Right lobe of liver (tissue), 6 donors: ENCODE results near the gene ZFR2. TPM values are rescaled to one million over a fixed set of nuclear protein-coding genes. Genes with fewer than 3 reads are reported as not detected.

Source experiments
- ATAC-seq, 4 donors: fragments of 200-7000 bp; cut with Tn5 transposase; one replicate each; pipeline ENCODE4 v1.9.1; 2020; ENCODE audit warnings: mild to moderate bottlenecking in 4 of 4, moderate library complexity in 4 of 4
- DNase-seq, 3 donors: peaks; one replicate each; pipeline ENCODE4 v3.0.0-alpha.2; 2020
- H3K27ac ChIP-seq, 3 donors: fragments of 200-600 bp; one replicate each; pipeline ENCODE4 v1.8.0; 2022
- H3K27me3 ChIP-seq, 2 donors: fragments of 200-600 bp; one replicate each; pipeline ENCODE4 v1.8.0; 2022
- H3K36me3 ChIP-seq, 4 donors: fragments of 200-600 bp; sonication (generic) in 1 of 4; one replicate each; pipeline versions ENCODE4 v1.5.1 to v1.8.0; 2017 to 2022; ENCODE audit warnings: control low read depth in 1 of 4
- H3K4me1 ChIP-seq, 4 donors: fragments of 200-600 bp; sonication (generic) in 1 of 4; one replicate each; pipeline versions ENCODE4 v1.5.1 to v1.8.0; 2017 to 2022; ENCODE audit warnings: control low read depth in 1 of 4
- H3K4me3 ChIP-seq, 3 donors: fragments of 200-600 bp; one replicate each; pipeline ENCODE4 v1.8.0; 2022
- H3K9me3 ChIP-seq, 4 donors: fragments of 200-600 bp; sonication (generic) in 1 of 4; one replicate each; pipeline versions ENCODE4 v1.5.1 to v1.8.0; 2017 to 2022; ENCODE audit warnings: control low read depth in 1 of 4
- CTCF ChIP-seq, 4 donors: fragments of 200-600 bp in 3 of 4; fragments of 450-650 bp in 1 of 4; IDR thresholded peaks; one replicate each; pipeline versions ENCODE4 v1.5.1 to v1.8.0; 2016 to 2022; ENCODE audit warnings: antibody characterized with exemption in 4 of 4, mild to moderate bottlenecking in 2 of 4
- POLR2A ChIP-seq: fragments of 450-650 bp; IDR thresholded peaks from one replicate; pipeline ENCODE4 v1.6.1; 2017; ENCODE audit warnings: antibody characterized with exemption, mild to moderate bottlenecking
- WGBS: methylation state at CpG from one replicate; pipeline ENCODE4 v1.1.6; 2018; ENCODE audit warnings: low coverage, low lambda C conversion rate; ENCODE audit not compliant: insufficient coverage; ENCODE audit errors: missing lambda C conversion rate; 5-methylcytosine and 5-hydroxymethylcytosine counted together
- intact Hi-C, 2 donors: fragments of 100-400 bp; cut with DNase I; formaldehyde crosslinking; loops; one replicate each; pipeline versions ENCODE4 v1.11.2 to v1.14.1; 2022
- total RNA-seq, 6 experiments: library from RNA; depleted of rRNA in 2 of 6; stranded (reverse); fragments of >200 nt in 2 of 6; fragmentation: NEBNext Ultra II Directional in 3 of 6; extraction: Animal tissue kit (Norgen Biotek cat#: 25700) in 3 of 6; gene quantifications; one replicate each; pipeline versions ENCODE4 v1.1.0 to v1.2.4, GENCODE V29; 2016 to 2023
- donor health status: DM: no; HTN: yes; CAD: no.
- donor health status: DM: no; HTN: no; CAD: no.
- donor health status: DM: no; HTN: no; CAD: no.
- donor health status: DM: no; HTN: yes; CAD: no.
- donor health status: DM: no; HTN: yes; CAD: no.

ZFR2 gene
- total RNA-seq, 6 experiments from 2014 or later: not detected

GRCh38 chr19:3800996-3801395, 67.8 kb downstream of the ZFR2 start:
- Histone ChIP-seq H3K27me3 (peaks cover 0 to 6% of the 10 kb centered on the region in 2 donors), H3K9me3 (no peaks in the 10 kb centered on the region), H3K4me3 (no peak overlapping the region), H3K36me3 (no peaks in the 10 kb centered on the region), H3K27ac (no peak overlapping the region), H3K4me1 (no peaks in the 10 kb centered on the region)
- no peak for ATAC-seq
- intact Hi-C loops: no loop called here
- no peak for TF ChIP-seq CTCF (IDR thresholded peaks at IDR 0.05)
- no peak for TF ChIP-seq POLR2A
- DNase-seq: no peak
- WGBS: 53% methylated on average over 12 of the region's 21 CpGs

GRCh38 chr19:3798137-3798536, 70.7 kb downstream of the ZFR2 start:
- no peak for TF ChIP-seq POLR2A
- no peak for TF ChIP-seq CTCF (IDR thresholded peaks at IDR 0.05)
- Histone ChIP-seq H3K27me3 (peaks cover 0 to 6% of the 10 kb centered on the region in 2 donors), H3K4me1 (no peaks in the 10 kb centered on the region), H3K9me3 (no peaks in the 10 kb centered on the region), H3K36me3 (no peaks in the 10 kb centered on the region), H3K27ac (no peak overlapping the region), H3K4me3 (no peak overlapping the region)
- intact Hi-C loops: no loop called here
- WGBS: 28% methylated on average over 6 of the region's 6 CpGs
- DNase-seq: no peak
- ATAC-seq: peak in 1 of 4 donors; percentile 30

- WGBS: 73% methylated on average over 1 of the region's 2 CpGs
- H3K4me3 ChIP-seq: no peak overlapping the region
- H3K4me1 ChIP-seq: no peaks in the 10 kb centered on the region
- H3K9me3 ChIP-seq: no peaks in the 10 kb centered on the region
- DNase-seq (no peak), ATAC-seq (no peak)
- H3K27ac ChIP-seq: no peak overlapping the region
- H3K36me3 ChIP-seq: no peaks in the 10 kb centered on the region
- no peak for TF ChIP-seq POLR2A
- TF ChIP-seq CTCF (IDR thresholded peaks at IDR 0.05): no peak
- intact Hi-C loops: no loop called here
- H3K27me3 ChIP-seq: no peaks in the 10 kb centered on the region
Measured at GRCh38 chr19:3796358-3796757, 72.5 kb downstream of the ZFR2 start.

- Histone ChIP-seq H3K9me3 (no peaks in the 10 kb centered on the region), H3K27me3 (no peaks in the 10 kb centered on the region), H3K4me3 (no peak overlapping the region), H3K27ac (no peak overlapping the region), H3K36me3 (no peaks in the 10 kb centered on the region), H3K4me1 (no peaks in the 10 kb centered on the region)
- intact Hi-C loops: no loop called here
- 85% methylated on average over 3 of the region's 3 CpGs for whole genome bisulfite sequencing
- no peak for TF ChIP-seq POLR2A
- no peak for TF ChIP-seq CTCF (IDR thresholded peaks at IDR 0.05)
- DNase-seq: no peak
- no peak for ATAC-seq
Measured at GRCh38 chr19:3793799-3794198, 75.0 kb downstream of the ZFR2 start.

- TF ChIP-seq POLR2A: no peak
- TF ChIP-seq CTCF (IDR thresholded peaks at IDR 0.05): no peak
- 66% methylated on average over 3 of the region's 3 CpGs for WGBS
- intact Hi-C loops: no loop called here
- DNase-seq (no peak), ATAC-seq (no peak)
- Histone ChIP-seq H3K9me3 (no peaks in the 10 kb centered on the region), H3K36me3 (no peaks in the 10 kb centered on the region), H3K4me3 (no peak overlapping the region), H3K4me1 (no peaks in the 10 kb centered on the region), H3K27ac (no peak overlapping the region), H3K27me3 (no peaks in the 10 kb centered on the region)
Measured at GRCh38 chr19:3792114-3792513, 76.7 kb downstream of the ZFR2 start.
